Esophagus squamous epithelium (tissue), 5 donors: ENCODE results near the gene PGP. TPM values are rescaled to one million over a fixed set of nuclear protein-coding genes. Genes with fewer than 3 reads are reported as not detected.

Experiments used
- DNase-seq: peaks from one replicate; lab custom pipeline; 2025; lab: John Stamatoyannopoulos, UW
- H3K27ac ChIP-seq, 4 donors: fragments of 200-600 bp; sonication (generic); one replicate each; pipeline ENCODE4 v1.5.1; 2016 to 2019; ENCODE audit warnings: mild to moderate bottlenecking in 1 of 4
- H3K27me3 ChIP-seq, 4 donors: fragments of 200-600 bp; sonication (generic); 1 replicate in 3 of 4; 2 replicates in 1 of 4; pipeline versions ENCODE4 v1.5.1 to v1.6.0; 2017 to 2021; ENCODE audit warnings: antibody characterized with exemption in 1 of 4
- H3K36me3 ChIP-seq, 3 donors: fragments of 200-600 bp; sonication (generic); one replicate each; pipeline ENCODE4 v1.5.1; 2016 to 2019
- H3K4me1 ChIP-seq, 3 donors: fragments of 200-600 bp; sonication (generic); one replicate each; pipeline ENCODE4 v1.5.1; 2017 to 2019
- H3K4me3 ChIP-seq, 4 donors: fragments of 200-600 bp; sonication (generic); 1 replicate in 3 of 4; 2 replicates in 1 of 4; pipeline ENCODE4 v1.5.1; 2016 to 2019; ENCODE audit warnings: mild to moderate bottlenecking in 2 of 4, moderate library complexity in 1 of 4
- H3K9me3 ChIP-seq, 3 donors: fragments of 200-600 bp; sonication (generic); one replicate each; pipeline ENCODE4 v1.5.1; 2016 to 2019
- CTCF ChIP-seq, 6 experiments: fragments of 450-650 bp in 4 of 6; fragments of 200-600 bp in 2 of 6; sonication (generic) in 2 of 6; IDR thresholded peaks; one replicate each; pipeline ENCODE4 v1.5.1; 2016 to 2019; ENCODE audit warnings: antibody characterized with exemption in 6 of 6, mild to moderate bottlenecking in 4 of 6, moderate library complexity in 4 of 6
- POLR2A ChIP-seq, 4 donors: fragments of 450-650 bp; IDR thresholded peaks; one replicate each; pipeline ENCODE4 v1.6.1; 2017; ENCODE audit warnings: antibody characterized with exemption in 4 of 4, mild to moderate bottlenecking in 4 of 4, moderate library complexity in 3 of 4
- WGBS, 2 donors: methylation state at CpG; one replicate each; pipeline ENCODE4 v1.1.5; 2018; 5-methylcytosine and 5-hydroxymethylcytosine counted together
- intact Hi-C: fragments of 100-400 bp; cut with DNase I; formaldehyde crosslinking; loops from one replicate; pipeline ENCODE4 v1.15.0; 2022
- total RNA-seq, 4 donors: library from RNA; depleted of rRNA; stranded (reverse); fragments of >200 nt; gene quantifications; one replicate each; pipeline ENCODE4 v1.1.0, GENCODE V29; 2016
- donor health status: DM: yes; HTN: yes; CAD: no.

The PGP gene
- total RNA-seq, 4 donors from 2014 or later, result 5.5 to 14.2 (median 7.4) TPM

- Histone ChIP-seq H3K4me1 (peaks cover 17 to 37% (median 22%) of the 10 kb centered on the region in 3 donors), H3K27ac (no peak overlapping the region), H3K4me3 (no peak overlapping the region), H3K36me3 (peaks cover 26 to 67% (median 30%) of the 10 kb centered on the region in 3 donors), H3K9me3 (no peaks in the 10 kb centered on the region), H3K27me3 (peaks cover 7 to 44% (median 13%) of the 10 kb centered on the region in 4 donors)
- intact Hi-C loops, result no loop called here
- TF ChIP-seq CTCF (IDR thresholded peaks at IDR 0.05) (no peak), POLR2A (IDR thresholded peaks at IDR 0.05) (no peak)
- 48 to 60% methylated on average over 2 to 3 of the region's 15 CpGs for WGBS, 2 donors
- DNase-seq, result no peak
Observed at GRCh38 chr16:2238838-2239675, 24.4 kb upstream of the PGP start.

GRCh38 chr16:2238150-2238837 lies 23.7 kb upstream of the PGP start:
- no peak overlapping the region for H3K27ac ChIP-seq
- peaks cover 7 to 48% (median 13%) of the 10 kb centered on the region in 4 donors for H3K27me3 ChIP-seq
- no peak for DNase-seq
- no peak for TF ChIP-seq CTCF (IDR thresholded peaks at IDR 0.05)
- H3K9me3 ChIP-seq, result no peaks in the 10 kb centered on the region
- intact Hi-C loops, result no loop called here
- peaks cover 26 to 67% (median 29%) of the 10 kb centered on the region in 3 donors for H3K36me3 ChIP-seq
- 39 to 44% methylated on average over 7 to 13 of the region's 18 CpGs for WGBS, 2 donors
- H3K4me3 ChIP-seq, result no peak overlapping the region
- H3K4me1 ChIP-seq, result peaks cover 17 to 37% (median 22%) of the 10 kb centered on the region in 3 donors

GRCh38 chr16:2237493-2238149 lies 23.0 kb upstream of the PGP start:
- Histone ChIP-seq H3K4me3 (peak overlapping the region in 2 of 4 donors; percentile 29 to 49), H3K36me3 (peaks cover 28 to 67% (median 28%) of the 10 kb centered on the region in 3 donors), H3K27ac (no peak overlapping the region), H3K27me3 (peaks cover 7 to 48% (median 13%) of the 10 kb centered on the region in 4 donors), H3K9me3 (no peaks in the 10 kb centered on the region), H3K4me1 (peaks cover 17 to 37% (median 22%) of the 10 kb centered on the region in 3 donors)
- intact Hi-C loops, result no loop called here
- TF ChIP-seq POLR2A (IDR thresholded peaks at IDR 0.05) (no peak), CTCF (IDR thresholded peaks at IDR 0.05) (no peak)
- DNase-seq, result no peak
- 11 to 50% methylated on average over 2 to 19 of the region's 65 CpGs for WGBS, 2 donors

GRCh38 chr16:2237102-2237482 lies 22.5 kb upstream of the PGP start:
- no peak for TF ChIP-seq POLR2A (IDR thresholded peaks at IDR 0.05)
- TF ChIP-seq CTCF (IDR thresholded peaks at IDR 0.05), result no peak
- Histone ChIP-seq H3K4me1 (peaks cover 17 to 37% (median 22%) of the 10 kb centered on the region in 3 donors), H3K4me3 (peak overlapping the region in 2 of 4 donors; percentile 29 to 49), H3K27ac (no peak overlapping the region), H3K36me3 (peaks cover 33 to 67% (median 34%) of the 10 kb centered on the region in 3 donors), H3K9me3 (no peaks in the 10 kb centered on the region), H3K27me3 (peaks cover 7 to 48% (median 13%) of the 10 kb centered on the region in 4 donors)
- WGBS, 2 donors, result 0 to 3% methylated on average over 5 to 12 of the region's 40 CpGs
- DNase-seq, result no peak
- intact Hi-C loops, result no loop called here
